Mesenteric fat pad (tissue), 1 donor: ENCODE measurements around the gene PTGES3L. TPM values are rescaled to one million over a fixed set of nuclear protein-coding genes. Genes with fewer than 3 reads are reported as not detected.
"Not testable (repeated sequence)": the region's sequence is repeated elsewhere in the genome, so short reads cannot be mapped to it uniquely, and the experiment has no call there.

ENCODE experiments used
- DNase-seq: peaks from one replicate; pipeline ENCODE4 v3.0.0-alpha.2; 2020; ENCODE audit warnings: low spot score
- total RNA-seq: library from RNA; stranded (reverse); fragmentation: NEBNext Ultra II Directional; extraction: Animal tissue kit (Norgen Biotek cat#: 25700); gene quantifications from one replicate; pipeline ENCODE4 v1.2.1, GENCODE V29; 2021
- donor health status: DM: yes; HTN: yes; CAD: no.

PTGES3L gene
- total RNA-seq, 1 donor from 2014 or later: not detected

DNA sequence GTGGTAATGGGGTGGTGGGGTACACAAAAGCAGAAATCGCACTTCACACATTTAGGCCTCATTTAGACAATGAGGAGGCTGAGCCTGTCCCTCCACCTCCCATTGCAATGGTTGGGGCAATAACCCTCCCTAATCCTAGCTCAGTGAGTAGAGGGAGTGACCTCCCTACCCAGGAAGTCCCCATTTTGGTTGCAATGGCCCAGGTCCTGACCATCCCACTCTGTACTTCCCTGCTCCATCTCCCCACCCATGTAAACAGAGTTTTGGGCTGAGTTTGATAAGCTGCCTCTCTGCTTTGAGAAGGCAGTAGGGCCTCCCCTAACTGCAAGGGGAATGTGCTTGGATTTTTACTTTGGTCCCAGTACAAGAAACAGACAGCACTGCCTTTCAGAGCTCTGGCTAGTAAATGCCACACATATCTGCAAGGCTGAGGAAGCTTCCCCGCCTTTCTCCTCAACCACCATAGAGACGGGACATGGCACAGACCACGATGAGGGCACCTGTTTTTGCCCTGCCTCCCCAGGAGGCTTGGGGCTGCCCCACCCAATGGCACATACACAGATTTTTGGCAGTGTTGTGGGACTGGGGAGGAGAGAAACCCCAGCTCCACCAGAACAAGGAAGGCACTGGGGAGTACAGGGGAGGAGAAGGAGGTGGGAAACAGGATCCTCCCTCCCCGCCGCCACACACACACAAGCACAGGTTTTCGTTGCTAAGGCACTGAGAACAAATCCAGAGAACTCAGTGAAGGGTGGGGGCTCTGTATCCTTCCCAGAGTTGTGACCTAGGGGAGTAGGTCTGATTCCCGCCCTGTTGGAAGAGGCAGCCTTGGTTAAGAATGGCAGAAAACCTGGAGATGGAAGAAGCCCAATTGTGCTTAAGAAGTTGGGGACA is 35.0 kb upstream of the PTGES3L start:
- DNase-seq: no peak

DNA sequence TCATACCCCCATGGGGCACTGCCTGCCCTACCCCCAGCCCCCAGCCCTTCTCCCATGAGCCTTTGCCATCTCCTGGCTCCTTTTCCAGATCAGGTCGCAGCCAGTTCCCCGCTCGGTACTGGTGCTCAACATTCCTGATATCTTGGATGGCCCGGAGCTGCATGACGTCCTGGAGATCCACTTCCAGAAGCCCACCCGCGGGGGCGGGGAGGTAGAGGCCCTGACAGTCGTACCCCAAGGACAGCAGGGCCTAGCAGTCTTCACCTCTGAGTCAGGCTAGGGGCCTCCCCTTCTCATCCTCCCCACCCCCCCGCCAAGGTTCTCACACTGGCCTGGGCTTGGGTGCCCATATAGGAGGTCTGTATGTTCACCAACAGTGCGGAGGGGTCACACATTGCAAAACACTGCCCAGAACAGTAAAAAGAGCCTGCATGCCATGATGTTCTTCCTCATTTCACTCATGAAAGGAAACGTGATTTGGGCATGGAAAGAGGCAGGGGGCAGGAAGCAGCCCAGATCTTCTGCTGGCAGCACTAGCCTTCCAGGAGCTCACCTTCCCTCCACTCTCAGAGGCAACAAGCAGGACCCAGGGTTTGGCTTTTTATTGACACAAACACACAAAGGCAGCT is 34.3 kb upstream of the PTGES3L start:
- no peak for DNase-seq

DNA sequence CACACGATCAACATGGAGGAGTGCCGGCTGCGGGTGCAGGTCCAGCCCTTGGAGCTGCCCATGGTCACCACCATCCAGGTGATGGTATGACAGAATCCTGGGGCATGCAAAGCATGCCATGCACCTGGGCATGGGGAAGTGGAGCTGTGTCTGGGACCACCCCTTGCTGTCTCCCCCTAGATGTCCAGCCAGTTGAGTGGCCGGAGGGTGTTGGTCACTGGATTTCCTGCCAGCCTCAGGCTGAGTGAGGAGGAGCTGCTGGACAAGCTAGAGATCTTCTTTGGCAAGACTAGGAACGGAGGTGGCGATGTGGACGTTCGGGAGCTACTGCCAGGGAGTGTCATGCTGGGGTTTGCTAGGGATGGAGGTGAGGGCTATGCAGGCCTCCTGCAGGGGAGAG is 33.4 kb upstream of the PTGES3L start:
- DNase-seq: no peak

DNA sequence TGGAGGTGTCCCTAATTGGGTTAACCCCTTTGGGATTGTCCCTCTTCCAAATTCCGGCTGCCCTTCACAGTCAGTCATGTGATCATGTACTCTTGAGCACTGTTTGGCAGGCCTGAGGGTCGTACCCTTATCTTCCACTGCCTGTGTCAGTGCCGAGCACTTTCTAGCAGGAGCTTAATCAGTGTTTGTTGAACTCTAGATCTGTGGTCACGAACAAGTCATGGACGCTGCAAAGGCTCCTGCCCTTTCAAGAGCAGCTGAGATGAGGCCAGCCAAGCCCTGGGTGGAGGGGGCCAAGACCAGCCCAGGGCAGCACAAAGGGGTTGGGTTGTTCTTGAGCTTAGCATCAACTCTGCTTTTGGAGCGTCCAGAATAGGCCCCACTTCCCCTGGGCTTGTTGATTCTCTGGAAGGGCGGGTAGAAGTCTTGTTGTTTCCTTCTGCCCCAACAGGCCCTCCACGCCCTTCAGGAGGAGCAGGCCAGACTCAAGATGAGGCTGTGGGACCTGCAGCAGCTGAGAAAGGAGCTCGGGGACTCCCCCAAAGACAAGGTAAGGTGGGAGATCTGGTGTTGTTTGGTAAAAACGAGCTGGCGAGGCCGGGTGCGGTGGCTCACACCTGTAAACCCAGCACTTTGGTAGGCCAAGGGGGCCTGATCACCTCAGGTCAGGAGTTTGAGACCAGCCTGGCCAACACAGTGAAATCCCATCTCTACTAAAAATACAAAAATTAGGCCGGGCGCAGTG is 32.0 kb upstream of the PTGES3L start:
- no peak for DNase-seq

DNA sequence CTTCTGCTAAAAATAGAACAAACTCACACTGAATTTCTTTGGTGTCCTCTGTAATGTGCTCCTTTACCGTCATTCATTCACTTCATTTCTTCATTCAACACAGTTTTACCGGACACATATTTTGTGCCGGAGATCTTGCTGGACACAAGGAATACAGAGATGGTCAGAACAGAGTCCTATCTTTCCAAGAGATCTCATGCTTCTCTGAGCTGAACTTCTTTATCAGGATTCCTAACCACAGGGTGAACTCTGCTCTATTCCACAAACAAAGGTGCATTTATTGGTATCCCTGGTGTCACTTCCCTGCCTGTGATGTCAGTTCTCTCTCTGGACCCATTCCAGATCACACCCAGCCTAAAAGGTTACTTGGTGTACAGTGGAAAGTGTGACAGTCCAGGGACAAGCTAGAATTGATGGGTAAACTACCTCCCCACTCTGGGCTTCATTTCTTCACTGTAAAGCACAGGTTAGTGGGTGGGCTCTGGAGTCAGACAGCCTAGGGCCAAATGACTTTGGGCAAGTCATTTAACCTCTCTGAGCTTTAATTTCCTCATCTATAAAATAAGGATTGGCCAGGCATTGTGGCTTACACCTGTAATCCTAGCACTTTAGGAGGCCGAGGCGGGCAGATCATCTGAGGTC is 30.9 kb upstream of the PTGES3L start:
- DNase-seq: no peak

DNA sequence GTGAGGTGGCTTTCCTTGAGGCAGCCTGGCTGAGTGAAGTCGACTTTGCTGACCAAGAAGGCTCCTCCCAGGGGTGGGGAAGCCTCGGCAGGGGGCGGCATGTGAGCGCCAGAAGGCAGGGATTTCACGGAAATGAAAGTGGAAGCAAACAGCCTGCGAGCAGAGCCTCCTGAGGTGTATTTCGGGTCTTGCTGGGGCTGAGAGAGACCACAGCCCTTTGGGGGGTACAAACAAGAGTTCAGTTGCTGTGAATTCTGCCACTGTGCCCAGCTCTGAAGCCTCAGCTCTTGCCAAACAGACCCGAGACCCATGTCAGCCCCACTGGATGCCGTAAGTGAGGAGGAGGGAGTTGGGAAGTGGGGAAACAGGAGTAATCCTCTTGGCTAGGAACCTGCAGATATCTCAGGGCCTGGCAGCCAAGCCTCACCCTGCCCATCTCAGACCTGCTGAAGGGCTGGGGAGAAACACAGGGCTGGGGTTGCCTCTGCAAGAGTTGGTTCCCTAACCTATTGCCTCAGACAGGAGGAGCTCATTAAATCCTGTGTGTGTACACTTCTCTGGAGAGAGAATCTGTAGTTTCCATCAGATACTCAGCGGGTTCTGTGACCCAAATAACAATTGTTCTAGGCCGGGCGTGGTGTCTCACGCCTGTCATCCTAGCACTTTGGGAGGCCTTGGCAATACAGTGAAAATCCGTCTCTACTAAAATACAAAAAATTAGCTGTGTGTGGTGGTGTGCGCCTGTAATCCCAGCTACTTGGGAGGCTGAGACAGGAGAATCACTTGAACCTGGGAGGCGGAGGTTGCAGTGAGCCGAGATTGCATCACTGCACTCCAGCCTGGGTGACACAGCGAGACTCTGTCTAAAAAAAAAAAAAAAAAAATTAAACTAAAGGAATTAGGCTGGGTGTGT is 27.0 kb upstream of the PTGES3L start, which contains the start of gene IFI35:
Gene IFI35, plus strand, starts transcription at position 146 of the 913 bp plus-strand sequence. Its CDS starts 164 bp downstream, at position 310.
- DNase-seq: peak; percentile 94

DNA sequence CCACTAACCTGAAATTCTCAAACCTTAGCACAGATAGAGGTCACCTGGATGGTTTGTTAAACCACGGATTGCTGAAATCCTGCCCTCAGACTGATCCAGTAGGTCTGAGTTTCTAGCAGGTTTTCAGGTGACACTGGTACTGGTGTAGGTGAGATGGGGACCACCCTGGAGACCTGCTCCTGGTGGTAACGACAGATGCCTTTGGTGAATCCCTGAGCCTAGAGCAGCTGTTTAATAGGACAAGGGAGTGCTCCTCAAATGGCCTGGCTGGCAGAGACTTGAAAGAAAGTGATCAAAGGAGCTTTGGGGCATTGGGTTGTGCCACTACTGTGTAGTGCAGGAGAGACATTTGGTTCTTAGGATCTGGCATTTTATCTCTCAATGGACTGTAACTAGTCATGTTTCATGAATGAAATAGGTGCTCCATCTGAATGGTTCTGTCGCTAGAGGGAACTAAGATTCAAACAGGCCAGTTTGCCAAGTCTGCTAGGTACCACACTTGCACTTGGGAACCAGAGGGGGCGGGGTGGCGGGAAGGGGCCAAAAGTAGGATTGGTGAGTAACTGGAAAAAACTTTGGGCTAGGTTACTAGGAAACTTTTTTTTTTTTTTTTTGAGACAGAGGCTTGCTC is 23.8 kb upstream of the PTGES3L start:
- DNase-seq: no peak

DNA sequence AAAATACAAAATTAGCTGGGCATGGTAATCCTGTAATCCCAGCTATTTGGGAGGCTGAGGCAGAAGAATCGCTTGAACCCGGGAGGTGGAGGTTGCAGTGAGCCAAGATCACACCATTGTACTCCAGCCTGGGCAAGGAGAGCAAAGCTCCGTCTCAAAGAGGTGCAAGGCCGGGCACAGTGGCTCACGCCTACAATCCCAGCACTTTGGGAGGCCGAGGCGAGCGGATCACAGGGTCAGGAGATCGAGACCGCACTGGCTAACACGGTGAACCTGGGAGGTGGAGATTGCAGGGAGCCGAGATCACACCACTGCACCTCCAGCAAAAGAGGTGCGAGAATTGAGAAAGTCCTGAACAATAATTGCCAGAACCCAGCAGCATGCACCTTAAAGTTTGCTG is 21.0 kb upstream of the PTGES3L start:
- DNase-seq: not testable (repeated sequence)

DNA sequence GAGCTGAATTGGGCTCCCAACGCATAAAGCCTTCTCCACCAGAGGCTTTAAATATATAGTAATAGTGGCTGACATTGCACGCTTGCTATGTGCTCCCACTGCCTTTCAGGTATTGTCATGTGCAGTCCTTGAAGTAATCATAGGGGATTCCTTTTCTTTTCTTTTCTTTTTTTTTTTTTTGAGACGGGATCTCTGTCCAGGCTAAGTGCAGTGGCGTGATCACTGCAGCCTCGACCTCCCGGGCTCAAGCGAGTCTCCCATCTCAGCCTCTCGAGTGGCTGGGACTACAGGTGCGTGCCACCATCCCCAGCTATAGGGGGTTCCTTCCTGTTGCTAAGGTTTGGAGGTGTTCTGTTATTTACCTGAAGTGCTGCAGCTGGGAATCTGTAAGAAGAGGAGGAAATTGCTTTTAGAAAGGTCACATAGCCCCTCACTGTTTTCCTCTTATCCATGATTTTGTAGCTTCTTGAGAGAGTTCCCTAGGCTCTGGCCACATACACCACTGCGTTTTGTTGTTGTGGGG is 19.2 kb upstream of the PTGES3L start:
- DNase-seq: no peak

DNA sequence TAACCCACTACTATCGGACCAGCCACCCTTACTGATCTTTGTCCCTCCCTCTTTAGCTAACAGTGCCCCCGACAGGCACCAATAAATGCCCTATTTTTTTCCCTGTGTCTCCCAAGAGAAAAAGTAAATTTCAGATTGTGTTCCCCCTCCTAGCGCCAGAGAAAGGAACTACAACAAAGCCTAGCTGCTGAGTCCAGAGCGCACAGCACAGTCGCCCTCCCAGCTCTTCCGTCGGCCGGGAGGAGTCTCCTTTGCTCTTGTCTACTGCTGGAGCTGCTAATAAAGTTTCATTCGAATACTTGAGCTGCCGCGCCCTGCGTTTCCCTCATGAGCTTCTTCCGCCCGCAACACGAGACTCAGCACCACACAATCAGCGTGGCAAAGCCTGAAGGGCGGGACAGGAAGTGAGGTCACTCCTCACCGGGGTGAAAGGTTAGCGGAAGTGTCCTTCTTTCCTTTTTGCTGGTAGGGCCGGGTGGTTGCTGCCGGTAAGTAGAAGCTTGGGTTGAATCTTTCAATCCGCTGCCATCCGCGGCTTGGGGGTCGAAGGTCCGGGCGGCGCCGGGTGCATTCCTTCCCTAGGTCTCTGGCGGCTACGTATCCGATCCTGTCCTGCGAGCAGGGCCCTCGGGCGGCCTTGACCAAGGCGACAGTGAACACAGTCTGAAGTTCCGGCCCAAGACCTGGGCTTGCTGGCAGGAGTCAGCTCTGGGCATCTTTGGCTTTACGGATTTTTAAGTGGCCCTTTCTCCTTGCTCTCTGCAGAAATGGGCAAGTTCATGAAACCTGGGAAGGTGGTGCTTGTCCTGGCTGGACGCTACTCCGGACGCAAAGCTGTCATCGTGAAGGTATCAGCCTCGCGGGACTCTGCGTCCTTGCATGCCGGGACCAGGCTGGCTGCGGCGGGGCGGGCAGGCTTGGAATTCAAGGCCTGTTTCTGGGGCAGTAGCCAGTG is 18.4 kb upstream of the PTGES3L start, which contains the start of gene RPL27:
Gene RPL27, plus strand, starts transcription at position 436 of the 955 bp plus-strand sequence. Its CDS starts 332 bp downstream, at position 768.
- DNase-seq: peak; percentile 97

DNA sequence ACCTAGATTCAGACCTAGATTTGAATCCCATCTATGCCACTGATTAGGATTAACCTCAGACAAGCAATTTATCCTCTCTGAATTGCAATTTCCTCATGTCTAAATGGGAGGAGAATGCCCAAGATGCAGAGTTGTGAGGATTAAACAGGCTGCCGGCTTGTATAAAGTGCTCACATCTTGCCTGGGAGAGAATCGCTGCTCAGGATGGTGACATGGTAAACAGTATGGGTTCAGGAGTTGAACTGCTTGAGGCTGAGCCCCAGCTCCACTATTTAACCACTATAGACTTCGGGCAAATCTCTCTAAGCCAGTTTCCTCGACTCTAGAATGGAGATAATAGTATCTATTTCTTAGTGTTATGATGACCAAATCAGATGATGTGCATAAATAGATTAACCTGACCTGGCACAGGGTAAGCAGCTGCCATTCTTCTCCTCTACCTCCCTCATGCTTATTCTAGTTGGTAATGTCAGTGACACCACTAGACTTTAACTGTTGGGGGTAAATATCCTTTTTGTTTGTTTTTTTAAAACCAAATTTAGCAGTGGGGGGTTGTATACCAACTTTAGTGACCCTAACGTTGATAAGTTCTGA is 17.6 kb upstream of the PTGES3L start:
- no peak for DNase-seq

DNA sequence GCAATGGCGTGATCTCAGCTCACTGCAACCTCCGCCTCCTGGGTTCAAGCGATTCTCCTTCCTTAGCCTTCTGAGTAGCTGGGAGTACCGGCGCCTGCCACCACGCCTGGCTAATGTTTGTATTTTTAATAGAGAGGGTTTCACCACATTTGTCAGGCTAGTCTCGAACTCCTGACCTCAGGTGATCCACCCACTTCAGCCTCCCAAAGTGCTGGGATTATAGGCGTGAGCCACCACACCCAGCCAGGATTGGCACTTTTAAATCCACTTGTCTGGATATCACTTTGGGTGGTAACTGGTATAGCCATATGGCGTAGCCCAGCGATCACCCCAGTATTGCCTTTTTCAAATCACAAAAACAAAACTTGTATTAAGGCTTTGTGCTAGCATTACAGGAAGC is 14.0 kb upstream of the PTGES3L start:
- not testable (repeated sequence) for DNase-seq

DNA sequence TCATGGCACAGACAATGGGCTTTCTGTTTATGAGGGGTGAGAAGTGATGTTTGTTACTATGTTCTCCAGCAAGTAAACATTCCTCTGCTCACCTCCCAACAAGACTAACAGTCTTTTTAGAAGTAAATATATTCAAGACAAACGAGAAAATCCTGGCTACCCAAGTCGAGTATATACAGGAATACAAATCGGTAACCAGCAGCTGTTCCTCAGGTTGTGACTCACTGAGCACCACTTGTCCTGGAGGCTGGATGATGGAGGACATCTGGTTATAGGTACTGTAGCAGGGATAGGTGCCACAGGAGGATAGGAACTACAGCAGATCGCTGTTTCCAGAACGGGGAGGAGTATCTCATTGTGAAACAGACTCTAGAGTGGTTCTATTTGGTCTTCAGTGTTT is 13.0 kb upstream of the PTGES3L start:
- DNase-seq: no peak

DNA sequence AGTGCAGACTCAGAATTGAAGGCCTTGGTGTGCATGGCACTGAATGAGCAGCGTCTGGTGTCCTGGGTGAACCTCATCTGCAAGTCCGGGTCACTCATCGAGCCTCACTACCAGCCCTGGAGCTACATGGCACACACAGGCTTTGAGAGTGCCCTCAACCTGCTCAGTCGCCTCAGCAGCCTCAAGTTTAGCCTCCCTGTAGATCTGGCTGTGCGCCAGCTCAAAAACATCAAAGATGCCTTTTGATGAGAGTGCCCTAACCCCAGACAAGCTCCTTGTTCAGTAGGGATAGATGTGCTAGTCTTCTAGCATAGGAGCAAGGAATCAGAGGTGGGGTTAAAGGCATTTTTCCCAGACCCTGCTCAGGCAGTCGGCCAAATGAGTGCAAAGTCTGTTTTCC is 11.6 kb upstream of the PTGES3L start:
- DNase-seq: peak; percentile 69

DNA sequence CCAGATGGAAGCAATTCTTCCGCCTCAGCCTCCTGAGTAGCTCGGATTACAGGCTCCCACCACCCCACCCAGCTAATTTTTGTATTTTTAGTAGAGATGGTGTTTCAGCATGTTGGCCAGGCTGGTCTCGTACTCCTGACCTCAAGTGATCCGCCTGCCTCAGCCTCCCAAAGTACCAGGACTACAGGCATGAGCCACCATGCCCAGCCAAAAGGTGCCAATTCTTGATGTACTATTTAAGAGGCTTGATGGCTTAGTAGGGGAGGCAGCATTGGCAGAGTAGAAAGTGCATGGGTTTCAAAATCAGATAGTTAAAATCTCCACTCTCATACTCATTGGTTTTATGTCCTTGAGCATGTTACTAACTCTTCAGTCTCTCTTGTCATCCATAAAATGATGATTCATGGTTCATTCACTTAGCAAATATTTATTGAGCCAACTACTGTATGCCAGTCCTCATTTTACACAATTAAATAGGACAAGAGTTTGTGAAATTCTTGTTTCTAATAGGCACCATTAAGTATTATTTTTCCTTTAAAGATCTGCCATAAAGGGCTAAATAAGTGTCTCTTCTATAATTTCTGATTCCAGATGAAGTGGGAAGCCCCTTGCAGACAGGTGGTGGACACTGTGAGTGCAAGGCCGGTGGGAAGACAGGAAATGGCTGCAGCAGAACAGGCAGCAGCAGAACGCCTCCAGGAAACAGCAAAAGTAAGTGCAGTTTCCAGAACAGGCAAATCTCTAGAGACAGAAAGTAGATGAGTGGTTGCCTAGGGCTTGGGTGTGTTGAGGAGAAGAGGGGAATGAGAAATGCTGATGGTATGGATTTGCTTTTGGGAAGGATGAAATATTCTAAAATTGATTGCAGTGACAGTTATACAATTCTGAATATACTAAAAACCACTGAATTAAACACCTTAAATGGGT is 10.1 kb upstream of the PTGES3L start:
- DNase-seq: peak; percentile 68

DNA sequence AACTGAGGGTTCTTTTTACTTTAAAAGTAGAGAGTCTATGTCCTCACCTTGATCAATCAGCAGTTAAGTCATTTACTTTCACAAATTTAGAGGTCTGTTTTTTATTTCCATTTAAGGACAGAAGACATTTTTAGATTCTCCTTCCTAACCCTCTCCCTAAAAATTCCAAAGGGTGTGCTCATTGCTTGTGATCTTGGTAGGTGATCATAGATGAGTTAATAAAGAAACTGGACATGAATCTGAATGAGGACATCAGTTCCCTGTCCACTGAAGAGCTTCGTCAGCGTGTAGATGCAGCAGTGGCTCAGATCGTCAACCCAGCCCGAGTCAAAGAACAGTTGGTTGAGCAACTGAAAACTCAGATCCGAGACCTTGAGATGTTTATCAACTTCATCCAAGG is 9.3 kb upstream of the PTGES3L start:
- DNase-seq: peak; percentile 43

DNA sequence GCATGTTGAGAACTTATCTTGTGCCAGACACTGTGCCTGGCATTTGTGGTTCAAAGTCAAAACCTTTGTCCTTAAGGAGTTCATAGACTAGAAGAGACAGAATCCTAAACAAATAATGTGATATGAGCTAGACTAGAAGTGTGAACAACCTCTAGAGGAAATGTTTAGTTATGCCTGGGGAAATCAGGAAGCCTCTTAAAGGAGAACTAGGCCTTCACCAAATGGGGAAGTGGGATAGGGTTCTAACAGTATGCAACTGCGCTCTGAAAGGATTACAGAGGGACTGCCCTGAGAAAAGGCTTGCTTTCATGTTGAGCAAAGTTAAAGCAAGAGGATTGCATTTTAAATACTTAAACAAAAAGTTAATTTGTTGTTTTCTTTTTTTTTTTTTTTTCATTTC is 5.3 kb upstream of the PTGES3L start:
- no peak for DNase-seq
